GM19468 (cell line): ENCODE data around the gene KCNK4.

Experiments
- ATAC-seq: cut with Tn5 transposase; IDR thresholded peaks from one replicate; pipeline ENCODE4 v1.9.1; 2021; ENCODE audit warnings: mild to moderate bottlenecking, moderate library complexity, moderate number of reproducible peaks; ENCODE audit not compliant: unreplicated experiment; ENCODE audit errors: extremely low read depth

The KCNK4 gene

GRCh38 chr11:64340671-64341335, 49.7 kb downstream of the KCNK4 start:
- no peak for ATAC-seq

DNA sequence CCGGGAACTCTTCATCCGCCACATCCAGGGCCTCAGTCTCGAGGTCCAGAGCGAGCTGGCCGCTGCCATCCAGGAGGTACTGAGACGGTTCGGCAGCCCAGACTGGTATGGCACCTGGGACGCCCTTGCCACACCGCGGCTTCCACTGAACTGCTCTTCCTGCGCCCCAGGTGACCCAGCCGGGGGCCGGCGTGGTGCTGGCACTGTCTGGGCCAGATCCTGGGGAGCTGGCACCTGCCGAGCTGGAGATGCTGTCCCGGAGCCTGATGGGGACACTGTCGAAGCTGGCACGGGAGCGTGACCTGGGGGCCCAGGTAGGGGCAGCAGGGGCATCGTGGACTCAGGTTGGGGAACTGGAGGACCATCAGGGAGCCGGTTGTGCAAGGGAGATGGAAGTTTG, 50.3 kb downstream of the KCNK4 start:
- no peak for ATAC-seq

- ATAC-seq, result no peak
Observed at GRCh38 chr11:64341851-64342791, 51.0 kb downstream of the KCNK4 start.

DNA sequence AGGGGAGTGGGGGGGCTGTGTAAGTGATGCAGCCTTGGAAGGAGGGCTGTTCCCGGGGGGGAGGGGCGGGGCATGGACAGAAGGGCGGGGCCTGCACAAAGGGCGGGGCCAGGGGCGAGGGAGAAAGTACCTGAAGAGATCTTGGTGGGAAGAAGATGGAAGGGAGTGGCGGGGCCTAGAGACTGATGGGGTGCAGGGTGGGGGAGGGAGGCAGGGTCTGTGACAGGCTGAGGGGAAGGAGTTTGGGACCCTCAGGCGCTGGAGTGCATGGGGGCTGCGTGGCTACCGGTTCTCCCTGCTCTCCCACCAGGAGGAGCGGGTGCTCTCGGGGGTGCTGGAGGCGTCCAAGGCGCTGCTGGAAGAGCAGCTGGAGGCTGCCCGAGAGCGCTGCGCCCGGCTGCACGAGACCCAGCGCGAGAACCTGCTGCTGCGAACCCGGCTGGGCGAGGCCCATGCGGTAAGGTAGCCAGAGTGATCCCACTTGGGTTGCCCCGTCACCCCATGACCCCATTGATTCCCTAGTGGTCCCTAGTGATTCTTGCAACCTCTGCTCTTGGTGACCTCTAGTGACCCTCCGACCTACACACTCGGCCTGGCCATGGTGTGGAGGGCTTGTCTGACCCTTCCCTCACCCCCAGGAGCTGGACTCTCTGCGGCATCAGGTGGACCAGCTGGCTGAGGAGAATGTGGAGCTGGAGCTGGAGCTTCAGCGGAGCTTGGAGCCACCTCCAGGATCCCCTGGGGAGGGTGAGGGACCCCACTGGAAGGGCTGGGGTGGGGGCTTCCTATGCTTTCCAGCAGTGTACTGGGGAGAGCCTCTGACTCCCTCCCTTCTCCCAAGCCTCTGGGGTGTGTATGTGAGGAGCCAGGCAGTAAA, 52.0 kb downstream of the KCNK4 start:
- no peak for ATAC-seq

- ATAC-seq, result no peak
Observed at GRCh38 chr11:64343767-64344559, 52.9 kb downstream of the KCNK4 start.

- ATAC-seq, result no peak
Observed at GRCh38 chr11:64344787-64345186, 53.7 kb downstream of the KCNK4 start.

GRCh38 chr11:64347193-64347867, 56.2 kb downstream of the KCNK4 start:
- no peak for ATAC-seq

DNA sequence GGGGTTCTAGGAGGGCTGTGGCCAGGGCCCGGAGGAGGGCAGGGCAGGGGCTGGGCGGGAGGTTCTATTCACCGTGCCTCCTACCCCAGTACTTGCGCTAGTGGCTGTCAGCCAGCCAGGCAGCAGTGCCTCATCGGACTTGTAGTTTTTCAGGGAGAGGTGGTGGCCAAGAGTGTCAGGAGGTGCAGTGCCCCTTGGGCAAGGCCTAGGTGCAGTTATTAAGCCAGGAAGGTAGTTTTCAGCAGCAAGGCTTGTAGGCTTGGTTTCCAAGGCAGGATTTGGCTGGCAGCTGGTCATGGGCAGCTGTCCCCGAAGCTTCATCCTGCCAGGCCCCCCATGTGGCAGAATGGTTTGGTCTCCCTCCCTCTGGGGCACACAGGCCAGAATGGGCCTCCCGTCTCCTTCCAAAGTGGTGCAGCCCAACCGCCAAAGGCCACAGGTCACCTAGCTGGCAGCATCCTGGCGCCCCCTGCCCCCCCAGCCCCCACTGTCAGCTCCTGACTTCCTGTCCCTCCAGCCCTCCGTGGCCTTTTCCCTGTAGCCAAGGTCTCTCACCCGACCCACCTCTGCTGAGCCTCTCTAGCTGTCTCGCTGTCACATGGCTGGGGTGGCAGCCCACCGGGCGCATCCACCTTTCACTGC, 57.4 kb downstream of the KCNK4 start:
- no peak for ATAC-seq

GRCh38 chr11:64349025-64349387, 57.9 kb downstream of the KCNK4 start:
- no peak for ATAC-seq

GRCh38 chr11:64349404-64349803, 58.3 kb downstream of the KCNK4 start:
- no peak for ATAC-seq
